PC-3 (cell line): Measurements from ENCODE around the gene GPC3. TPM values are rescaled to one million over a fixed set of nuclear protein-coding genes. Genes with fewer than 3 reads are reported as not detected.

ENCODE experiments used
- ATAC-seq: fragments of 200-7000 bp; cut with Tn5 transposase; 2 replicates; pipeline ENCODE4 v1.9.1; 2020; ENCODE audit warnings: mild to moderate bottlenecking, moderate library complexity
- BruUV-seq: library from RNA; stranded (reverse); fragments of 400-500 nt; replicated peaks from 2 replicates; lab custom pipeline; 2021; lab: Mats Ljungman, UMichigan
- CTCF ChIA-PET: fragments of 300-600 bp; sonication (Branson Sonifier 250); formaldehyde crosslinking; loops from one replicate; lab custom pipeline; 2022; ENCODE audit warnings: antibody characterized with exemption; lab: Charles Lee
- POLR2A ChIA-PET: fragments of 300-600 bp; sonication (Branson Sonifier 250); formaldehyde crosslinking; loops from one replicate; lab custom pipeline; 2022; ENCODE audit warnings: antibody characterized with exemption; ENCODE audit not compliant: unreplicated experiment; lab: Charles Lee
- DNase-seq: peaks from one replicate; pipeline ENCODE4 v3.0.0-alpha.2; 2015
- H2AFZ ChIP-seq: fragments of 300-600 bp; sonication (generic); 2 replicates; pipeline ENCODE4 v1.6.0; 2016; ENCODE audit warnings: antibody characterized with exemption, low read length
- H3F3A ChIP-seq: fragments of 300-600 bp; sonication (generic); one replicate; pipeline ENCODE4 v1.6.0; 2017; ENCODE audit warnings: antibody characterized with exemption, low read length, control low read depth, mild to moderate bottlenecking; ENCODE audit not compliant: unreplicated experiment
- H3K27ac ChIP-seq: fragments of 300-600 bp; sonication (generic); 2 replicates; pipeline ENCODE4 v1.5.1; 2016; ENCODE audit warnings: mild to moderate bottlenecking, low read length
- H3K27me3 ChIP-seq: fragments of 300-600 bp; sonication (generic); 2 replicates; pipeline ENCODE4 v1.6.1; 2016; ENCODE audit warnings: low read length, mixed read lengths
- H3K36me3 ChIP-seq: fragments of 300-600 bp; sonication (generic); 2 replicates; pipeline ENCODE4 v1.6.1; 2016; ENCODE audit warnings: low read depth, mixed run types, low read length, mixed read lengths
- H3K4me1 ChIP-seq: fragments of 300-600 bp; sonication (generic); 2 replicates; pipeline ENCODE4 v1.5.1; 2016; ENCODE audit warnings: low read length; ENCODE audit not compliant: insufficient read depth
- H3K4me2 ChIP-seq: fragments of 300-600 bp; sonication (generic); 2 replicates; pipeline ENCODE4 v1.6.0; 2016; ENCODE audit warnings: low read length
- H3K4me3 ChIP-seq: fragments of 300-600 bp; sonication (generic); 2 replicates; pipeline ENCODE4 v1.5.1; 2016; ENCODE audit warnings: mild to moderate bottlenecking, low read length, mixed read lengths
- H3K79me2 ChIP-seq: fragments of 300-600 bp; sonication (generic); 2 replicates; pipeline ENCODE4 v1.6.1; 2017; ENCODE audit warnings: low read length, mixed read lengths
- H3K9ac ChIP-seq: fragments of 300-600 bp; sonication (generic); 2 replicates; pipeline ENCODE4 v1.6.0; 2016; ENCODE audit warnings: mild to moderate bottlenecking, low read length
- H3K9me2 ChIP-seq: fragments of 300-600 bp; sonication (generic); replicated peaks from 2 replicates; pipeline ENCODE4 v1.6.1; 2016; ENCODE audit warnings: mixed run types, low read length, mixed read lengths
- H3K9me3 ChIP-seq: fragments of 300-600 bp; sonication (generic); 2 replicates; pipeline ENCODE4 v1.6.1; 2016; ENCODE audit warnings: low read length, mixed read lengths
- H4K20me1 ChIP-seq: fragments of 300-600 bp; sonication (generic); 2 replicates; pipeline ENCODE4 v1.6.1; 2016; ENCODE audit warnings: low read length, mixed read lengths
- EZH2 ChIP-seq: fragments of 300-600 bp; sonication (generic); IDR thresholded peaks from one replicate; pipeline ENCODE4 v1.6.1; 2017; ENCODE audit warnings: antibody characterized with exemption, mild to moderate bottlenecking, low read length; ENCODE audit not compliant: unreplicated experiment
- EZH2phosphoT487 ChIP-seq: fragments of 300-600 bp; sonication (generic); IDR thresholded peaks from 2 replicates; pipeline ENCODE4 v1.6.1; 2018; ENCODE audit warnings: mild to moderate bottlenecking, antibody characterized with exemption, low read length, borderline replicate concordance
- intact Hi-C: fragments of 100-400 bp; cut with micrococcal nuclease; formaldehyde crosslinking; loops from 2 replicates; pipeline ENCODE4 v1.9.0; 2023
- total RNA-seq: library from RNA; depleted of rRNA; stranded (reverse); fragments of >200 nt; gene quantifications from 2 replicates; pipeline ENCODE4 v1.2.3, GENCODE V29; 2014
- TF ChIP-seq, protein P1 (sequence below): fragments of 300-600 bp; sonication (generic); conservative IDR thresholded peaks from 2 replicates; pipeline ENCODE4 v1.5.1; 2017; ENCODE audit warnings: antibody characterized with exemption, low read depth, mild to moderate bottlenecking, low read length

GPC3 gene
- total RNA-seq, 1 experiment from 2014 or later = not detected

DNA sequence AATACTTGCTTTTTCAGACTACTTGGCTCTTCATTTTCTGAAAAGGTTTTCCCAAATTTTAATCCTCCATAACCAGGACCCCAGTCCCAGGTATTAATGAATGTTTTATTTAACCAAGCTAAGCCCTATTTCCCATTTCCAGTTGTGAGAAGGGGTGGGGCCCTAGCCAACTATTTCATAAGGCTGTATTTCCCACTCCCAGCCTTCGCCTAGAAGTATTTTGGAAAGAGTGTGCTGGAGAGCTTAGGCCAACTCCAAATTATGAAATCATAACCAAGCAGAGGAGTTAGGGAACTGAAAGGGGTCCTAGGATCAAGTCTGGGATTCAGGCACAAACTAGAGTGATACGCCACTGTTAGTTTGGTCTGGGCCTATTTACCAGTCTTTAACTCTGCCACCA is 421.7 kb downstream of the GPC3 start:
- no peak overlapping the region for H3K4me2 ChIP-seq
- H3K9me3 ChIP-seq = no peaks in the 10 kb centered on the region
- TF ChIP-seq EZH2 = no peak
- TF ChIP-seq EZH2phosphoT487 = no peak
- TF ChIP-seq, protein P1, sequence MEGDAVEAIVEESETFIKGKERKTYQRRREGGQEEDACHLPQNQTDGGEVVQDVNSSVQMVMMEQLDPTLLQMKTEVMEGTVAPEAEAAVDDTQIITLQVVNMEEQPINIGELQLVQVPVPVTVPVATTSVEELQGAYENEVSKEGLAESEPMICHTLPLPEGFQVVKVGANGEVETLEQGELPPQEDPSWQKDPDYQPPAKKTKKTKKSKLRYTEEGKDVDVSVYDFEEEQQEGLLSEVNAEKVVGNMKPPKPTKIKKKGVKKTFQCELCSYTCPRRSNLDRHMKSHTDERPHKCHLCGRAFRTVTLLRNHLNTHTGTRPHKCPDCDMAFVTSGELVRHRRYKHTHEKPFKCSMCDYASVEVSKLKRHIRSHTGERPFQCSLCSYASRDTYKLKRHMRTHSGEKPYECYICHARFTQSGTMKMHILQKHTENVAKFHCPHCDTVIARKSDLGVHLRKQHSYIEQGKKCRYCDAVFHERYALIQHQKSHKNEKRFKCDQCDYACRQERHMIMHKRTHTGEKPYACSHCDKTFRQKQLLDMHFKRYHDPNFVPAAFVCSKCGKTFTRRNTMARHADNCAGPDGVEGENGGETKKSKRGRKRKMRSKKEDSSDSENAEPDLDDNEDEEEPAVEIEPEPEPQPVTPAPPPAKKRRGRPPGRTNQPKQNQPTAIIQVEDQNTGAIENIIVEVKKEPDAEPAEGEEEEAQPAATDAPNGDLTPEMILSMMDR = no peak
- H3K9me2 ChIP-seq = no peaks in the 10 kb centered on the region
- no peak overlapping the region for H3K4me3 ChIP-seq
- DNase-seq (no peak), ATAC-seq (no peak)
- intact Hi-C loops = no loop called here
- CTCF ChIA-PET = no interaction called here
- H3K27ac ChIP-seq = no peak overlapping the region
- BruUV-seq = no TSS peak
- no peak overlapping the region for H3K9ac ChIP-seq
- H3K36me3 ChIP-seq = no peaks in the 10 kb centered on the region
- no peak overlapping the region for H2AFZ ChIP-seq
- no peaks in the 10 kb centered on the region for H4K20me1 ChIP-seq
- H3K4me1 ChIP-seq = peaks cover 8% of the 10 kb centered on the region; the same call in 1 of the 2 replicates
- POLR2A ChIA-PET = no interaction called here
- H3K27me3 ChIP-seq = no peaks in the 10 kb centered on the region
- no peaks in the 10 kb centered on the region for H3K79me2 ChIP-seq
- H3F3A ChIP-seq = no peaks in the 10 kb centered on the region

DNA sequence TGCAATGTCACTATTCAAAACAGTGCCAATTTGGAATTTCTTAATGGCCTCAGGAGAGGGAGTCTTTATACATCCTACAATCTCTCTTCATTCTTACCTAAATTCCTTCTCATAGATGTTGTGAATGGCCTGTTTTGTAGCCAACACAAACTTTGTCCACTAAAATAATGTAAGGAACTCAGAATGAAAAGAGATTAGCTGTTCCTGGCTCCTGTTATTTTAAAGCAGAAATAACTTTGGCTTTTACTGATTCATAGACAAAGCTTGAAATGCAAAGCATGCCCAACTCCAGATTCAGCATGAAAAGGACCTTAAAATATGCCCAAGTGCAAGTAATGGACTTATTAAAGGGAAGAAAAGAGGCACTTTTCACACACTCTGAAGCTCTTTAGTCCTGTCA is 424.1 kb downstream of the GPC3 start:
- no TSS peak for BruUV-seq
- ATAC-seq (no peak), DNase-seq (no peak)
- no peaks in the 10 kb centered on the region for H3K9me2 ChIP-seq
- H2AFZ ChIP-seq = no peak overlapping the region
- intact Hi-C loops = no loop called here
- H3K9me3 ChIP-seq = no peaks in the 10 kb centered on the region
- no peaks in the 10 kb centered on the region for H3K36me3 ChIP-seq
- H4K20me1 ChIP-seq = no peaks in the 10 kb centered on the region
- no peak overlapping the region for H3K27ac ChIP-seq
- CTCF ChIA-PET = no interaction called here
- no peak overlapping the region for H3K4me3 ChIP-seq
- no peaks in the 10 kb centered on the region for H3K79me2 ChIP-seq
- no peaks in the 10 kb centered on the region for H3K27me3 ChIP-seq
- no peaks in the 10 kb centered on the region for H3F3A ChIP-seq
- H3K4me2 ChIP-seq = no peak overlapping the region
- TF ChIP-seq EZH2phosphoT487 = no peak
- TF ChIP-seq, protein P1 = no peak
- no peak for TF ChIP-seq EZH2
- H3K9ac ChIP-seq = no peak overlapping the region
- peaks cover 8% of the 10 kb centered on the region; the same call in 1 of the 2 replicates for H3K4me1 ChIP-seq
- POLR2A ChIA-PET = no interaction called here

DNA sequence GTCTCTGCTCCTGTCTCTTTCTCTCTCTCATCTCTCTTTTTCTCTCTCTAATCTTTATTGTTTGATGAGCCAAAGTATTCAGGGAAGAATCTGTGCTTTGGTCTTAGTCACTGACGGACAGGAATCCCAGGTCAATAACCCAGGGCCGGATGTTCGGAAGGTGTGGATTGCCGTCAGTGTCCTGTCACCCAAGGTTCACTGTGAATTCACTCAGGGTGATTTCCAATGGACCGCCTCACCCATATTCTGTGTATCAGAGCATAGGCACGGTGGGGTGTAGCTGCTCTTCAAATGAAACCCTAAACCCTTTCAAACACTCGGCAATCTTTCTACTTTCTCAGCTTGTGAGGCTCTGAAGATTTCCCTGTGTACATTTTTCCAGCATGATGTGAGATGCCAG is 425.5 kb downstream of the GPC3 start:
- TF ChIP-seq, protein P1 = no peak
- TF ChIP-seq EZH2 (no peak), EZH2phosphoT487 (no peak)
- Histone ChIP-seq H3K36me3 (no peaks in the 10 kb centered on the region), H3K4me1 (peaks cover 8% of the 10 kb centered on the region; the same call in 1 of the 2 replicates), H3K79me2 (no peaks in the 10 kb centered on the region), H3K9ac (no peak overlapping the region), H3K9me2 (no peaks in the 10 kb centered on the region), H3F3A (no peaks in the 10 kb centered on the region), H3K9me3 (0 out of 2 replicates have a peak, but pooled peaks cover 4% of the 10 kb centered on the region), H3K27me3 (no peaks in the 10 kb centered on the region), H4K20me1 (no peaks in the 10 kb centered on the region), H3K4me3 (no peak overlapping the region), H3K4me2 (0 out of 2 replicates have a peak overlapping the region, but pooled peaks have one; percentile 1), H2AFZ (0 out of 2 replicates have a peak overlapping the region, but pooled peaks have one; percentile 3), H3K27ac (no peak overlapping the region)
- peak; percentile 73 for ATAC-seq
- intact Hi-C loops = no loop called here
- ChIA-PET POLR2A (no interaction called here), CTCF (no interaction called here)
- peak; percentile 38 for DNase-seq
- BruUV-seq = no TSS peak
